ENCODE measurements around the gene TNKS1BP1.

DNA sequence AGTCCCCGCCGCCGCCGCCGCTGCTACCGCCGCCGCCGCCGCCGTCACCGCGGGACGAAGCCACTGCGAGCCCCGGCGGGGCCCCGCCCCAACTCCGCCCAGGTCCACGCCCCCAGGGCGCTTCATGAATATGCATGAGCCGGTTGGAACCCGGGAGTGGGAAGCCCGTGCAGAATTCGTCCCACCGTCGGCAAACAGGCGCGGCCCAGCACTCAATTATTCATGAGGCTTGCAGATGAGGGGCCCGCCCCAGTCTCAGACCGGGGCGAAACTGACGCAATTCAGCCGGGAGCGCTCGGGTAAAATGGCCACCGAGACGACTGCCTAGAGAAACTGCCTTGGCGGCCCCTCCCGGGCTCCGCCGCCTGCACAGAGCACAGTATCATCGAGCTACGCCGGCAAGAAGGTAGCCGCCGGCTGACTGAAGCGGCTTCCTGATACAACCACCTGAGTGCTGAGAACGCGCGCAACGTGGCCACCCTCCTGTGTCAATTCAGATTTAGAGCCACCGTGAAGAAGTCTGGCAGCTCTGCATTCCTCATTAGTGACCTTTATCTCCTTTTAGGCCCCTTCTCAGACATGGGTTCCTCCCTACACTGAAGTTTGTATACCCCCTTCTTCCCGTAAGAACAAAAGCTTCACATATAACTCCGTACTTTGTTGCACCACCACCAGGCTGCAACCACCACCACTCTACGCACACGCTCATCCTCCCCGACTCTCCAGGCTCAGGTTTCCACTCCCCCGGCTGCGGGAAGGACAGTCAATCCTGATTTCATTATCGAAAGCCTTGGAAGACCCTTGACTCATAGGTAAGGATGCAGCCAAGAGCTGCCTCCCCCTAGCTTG is at the start of gene TNKS1BP1:
- TF ChIP-seq, protein P1, sequence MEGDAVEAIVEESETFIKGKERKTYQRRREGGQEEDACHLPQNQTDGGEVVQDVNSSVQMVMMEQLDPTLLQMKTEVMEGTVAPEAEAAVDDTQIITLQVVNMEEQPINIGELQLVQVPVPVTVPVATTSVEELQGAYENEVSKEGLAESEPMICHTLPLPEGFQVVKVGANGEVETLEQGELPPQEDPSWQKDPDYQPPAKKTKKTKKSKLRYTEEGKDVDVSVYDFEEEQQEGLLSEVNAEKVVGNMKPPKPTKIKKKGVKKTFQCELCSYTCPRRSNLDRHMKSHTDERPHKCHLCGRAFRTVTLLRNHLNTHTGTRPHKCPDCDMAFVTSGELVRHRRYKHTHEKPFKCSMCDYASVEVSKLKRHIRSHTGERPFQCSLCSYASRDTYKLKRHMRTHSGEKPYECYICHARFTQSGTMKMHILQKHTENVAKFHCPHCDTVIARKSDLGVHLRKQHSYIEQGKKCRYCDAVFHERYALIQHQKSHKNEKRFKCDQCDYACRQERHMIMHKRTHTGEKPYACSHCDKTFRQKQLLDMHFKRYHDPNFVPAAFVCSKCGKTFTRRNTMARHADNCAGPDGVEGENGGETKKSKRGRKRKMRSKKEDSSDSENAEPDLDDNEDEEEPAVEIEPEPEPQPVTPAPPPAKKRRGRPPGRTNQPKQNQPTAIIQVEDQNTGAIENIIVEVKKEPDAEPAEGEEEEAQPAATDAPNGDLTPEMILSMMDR (IDR thresholded peaks at IDR 0.05; ENCODE audit: poor library complexity) = no peak
- TF ChIP-seq EZH2 (IDR thresholded peaks at IDR 0.05; ENCODE audit: borderline replicate concordance) = no peak
